ENCODE data around the gene AFTPH.

AFTPH gene

DNA sequence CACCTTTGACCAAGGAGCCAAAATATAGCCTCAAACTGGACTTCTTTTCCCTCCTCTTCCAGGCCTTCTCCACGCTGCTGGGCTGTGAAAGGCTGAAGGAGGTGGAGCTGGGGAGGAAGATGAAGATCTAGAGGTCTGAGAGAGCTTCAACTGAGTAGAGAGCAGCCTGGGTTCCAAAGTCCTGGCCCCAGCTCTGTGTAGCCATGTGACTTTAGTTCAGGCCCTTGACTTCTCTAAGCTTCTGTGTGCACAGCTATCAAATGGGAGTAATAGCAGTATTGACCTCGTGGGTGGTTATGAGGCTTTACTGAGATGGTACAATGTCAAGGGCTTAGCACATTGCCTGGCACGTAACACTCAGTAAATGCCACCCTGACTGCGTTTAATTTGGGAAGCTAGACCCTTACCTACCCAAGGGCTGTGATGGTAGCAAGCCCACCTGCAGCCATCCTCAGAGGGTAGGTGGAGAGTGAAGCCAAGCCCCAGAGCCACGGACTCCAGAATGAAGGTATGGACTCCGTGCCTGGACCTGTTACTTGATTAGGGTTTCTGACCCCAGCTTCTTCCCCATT is 91.2 kb downstream of the AFTPH start:
- DNase-seq = no peak

DNA sequence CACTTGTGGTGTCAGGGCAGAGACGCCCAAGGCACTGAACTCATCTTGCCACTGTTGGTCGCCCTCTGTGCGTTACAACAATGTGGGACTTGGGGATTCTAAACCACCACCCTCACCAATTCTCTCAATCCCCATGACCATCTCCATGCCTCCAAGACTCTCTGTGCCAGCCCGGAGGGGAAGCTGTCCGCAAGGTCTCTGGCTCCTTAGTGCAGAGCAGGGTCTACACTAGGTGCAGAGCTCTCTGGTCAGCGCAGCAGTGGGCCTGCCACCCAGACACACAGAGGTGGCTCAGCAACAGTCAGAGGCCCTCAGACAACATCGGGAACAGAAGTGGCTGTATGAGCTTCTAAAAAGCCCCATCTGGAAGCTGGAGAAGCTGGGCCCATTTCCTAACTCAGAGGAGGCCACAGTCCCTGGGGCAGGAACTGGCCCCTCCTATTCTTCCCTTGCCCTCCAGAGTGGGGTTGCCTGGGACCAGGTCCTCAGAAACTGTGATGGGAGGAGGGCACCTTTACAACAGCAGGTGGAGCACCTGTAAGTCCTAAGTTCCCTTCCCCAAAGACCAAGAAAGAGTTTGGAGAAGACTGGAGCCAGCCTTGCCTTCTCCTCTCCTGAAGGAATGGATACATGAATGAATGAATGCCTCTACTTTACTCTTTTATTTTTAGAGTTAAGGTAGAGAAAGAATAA is 91.9 kb downstream of the AFTPH start:
- DNase-seq = no peak

DNA sequence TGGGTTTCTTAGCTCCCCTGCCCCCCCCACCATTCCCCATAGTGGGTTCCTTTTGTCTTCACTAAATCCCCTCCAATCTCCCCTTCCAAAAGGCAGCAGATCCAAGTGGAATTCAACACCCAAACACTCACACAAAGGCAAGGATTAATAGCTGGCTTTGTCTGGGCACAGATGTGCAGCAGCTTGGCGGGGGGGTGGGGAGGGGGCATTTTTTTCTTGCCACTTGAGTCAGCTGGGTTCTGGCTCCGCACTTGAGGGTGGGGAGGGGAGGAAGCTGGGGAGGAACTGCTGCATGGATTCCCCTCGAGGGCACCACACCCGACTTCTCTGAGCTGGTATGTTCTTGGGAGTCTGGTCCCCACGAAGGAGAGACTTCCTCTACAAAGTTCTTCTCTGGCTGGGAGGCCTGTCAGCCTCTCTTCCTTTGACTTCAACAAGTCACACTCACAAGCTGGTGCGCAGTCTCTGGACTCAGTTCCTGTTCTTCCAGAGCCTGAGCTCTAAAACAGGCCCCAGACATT is 93.6 kb downstream of the AFTPH start:
- DNase-seq = no peak

DNA sequence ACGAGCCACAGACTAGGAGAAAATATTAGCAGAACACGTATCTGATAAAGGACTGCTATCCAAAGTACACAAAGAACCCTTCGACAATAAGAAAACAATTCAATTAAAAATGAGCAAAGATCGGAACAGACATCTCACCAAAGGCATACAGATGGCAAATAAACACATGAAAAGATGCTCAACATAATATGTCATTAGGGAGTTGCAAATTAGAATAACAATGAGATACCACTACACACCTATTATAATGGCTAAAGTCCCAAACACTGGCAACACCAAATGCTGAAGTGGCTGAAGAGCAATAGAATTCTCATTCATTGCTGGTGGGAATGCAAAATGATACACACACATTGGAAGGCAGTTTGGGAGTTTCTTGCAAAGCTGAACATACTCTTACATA is 96.5 kb downstream of the AFTPH start:
- DNase-seq = no peak

DNA sequence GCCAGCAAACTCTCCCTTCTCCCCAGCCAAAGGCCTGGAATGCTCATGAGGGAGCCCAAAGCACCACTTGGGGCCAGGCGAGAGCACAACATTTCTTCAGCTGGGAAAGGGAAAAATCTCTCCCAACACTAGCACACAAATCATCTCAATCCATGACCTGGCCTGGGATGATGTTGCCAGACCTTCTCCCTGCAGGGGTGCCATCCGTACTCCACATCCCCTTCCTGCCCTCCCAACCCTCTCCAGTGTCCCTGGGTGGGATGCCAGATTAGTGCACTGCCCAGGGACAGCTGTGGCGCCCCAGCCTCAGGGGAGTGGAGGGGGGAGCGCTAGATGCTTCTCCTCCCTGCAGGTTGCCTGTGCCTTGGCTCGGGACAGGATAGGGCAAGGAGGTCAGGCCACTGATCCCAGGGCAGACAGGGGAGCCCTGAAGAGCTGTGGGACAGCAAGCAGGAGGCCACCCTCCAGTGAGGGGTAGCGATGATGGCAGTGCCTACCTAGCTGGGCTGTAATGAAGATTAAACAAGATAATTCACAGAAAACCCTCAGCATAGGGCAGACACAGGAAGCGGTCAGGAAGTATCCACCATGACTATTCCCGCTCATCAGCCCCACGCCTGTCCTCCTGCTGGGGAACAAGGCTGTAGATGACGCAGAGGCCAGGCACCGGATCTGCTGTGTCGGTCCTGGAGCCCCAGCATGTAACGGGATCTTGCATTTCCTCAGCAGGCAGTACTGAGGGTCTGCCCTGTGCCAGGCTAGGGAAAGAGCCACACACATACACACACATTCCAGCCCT is 98.5 kb downstream of the AFTPH start:
- no peak for DNase-seq

DNA sequence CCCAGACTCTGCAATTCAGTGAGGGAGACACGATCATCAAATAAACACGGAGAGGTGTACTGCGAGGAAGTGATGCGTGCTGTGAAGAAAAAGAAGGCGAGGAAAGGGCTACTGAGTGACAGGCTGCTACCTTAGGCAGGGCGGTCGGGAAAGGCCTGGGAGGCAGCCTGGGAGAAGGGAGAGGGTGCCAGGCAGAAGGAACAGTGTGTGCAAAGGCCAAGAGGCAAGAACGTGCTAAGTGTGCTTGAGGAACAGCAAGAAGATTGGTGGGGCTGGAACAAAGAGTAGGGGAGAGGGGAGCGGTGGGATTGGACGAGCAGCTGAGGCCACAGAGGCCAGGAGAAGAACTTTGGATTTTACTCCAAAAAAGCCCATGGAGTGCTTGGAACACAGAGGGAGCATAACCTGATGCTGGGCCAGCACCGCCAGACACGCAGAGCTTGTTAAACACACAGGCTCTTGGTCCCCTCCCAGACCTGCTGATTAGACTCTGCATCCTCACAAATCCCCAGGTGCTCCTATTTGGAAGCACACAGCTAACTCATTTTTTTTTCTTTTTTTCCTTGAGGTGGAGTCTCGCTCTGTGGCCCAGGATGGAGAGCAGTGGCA is 99.2 kb downstream of the AFTPH start:
- no peak for DNase-seq

DNA sequence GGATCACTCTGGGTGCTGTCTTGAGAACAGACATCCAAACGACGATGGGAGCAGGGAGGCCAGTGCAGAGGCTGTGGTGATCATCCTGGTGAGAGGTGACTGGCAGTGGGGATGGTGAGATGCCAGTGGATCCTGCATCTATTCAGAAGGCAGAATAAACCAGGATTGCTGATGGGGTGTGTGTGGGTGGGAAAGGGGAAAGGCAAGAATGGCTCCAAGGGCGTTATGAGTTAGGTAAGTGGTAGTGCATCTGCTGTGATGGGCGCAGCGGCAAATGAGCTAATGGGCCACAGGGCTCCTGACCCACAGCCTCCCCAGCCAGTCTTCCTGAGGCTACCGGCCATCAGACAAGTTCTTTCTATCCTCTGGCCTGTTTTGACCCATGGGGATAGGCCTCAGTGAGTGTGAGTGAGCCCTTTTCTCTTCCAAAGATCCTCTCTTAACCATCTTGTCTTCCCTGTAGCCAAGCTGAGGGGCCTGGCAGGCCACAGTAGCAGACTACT is 100.0 kb downstream of the AFTPH start:
- DNase-seq = no peak

DNA sequence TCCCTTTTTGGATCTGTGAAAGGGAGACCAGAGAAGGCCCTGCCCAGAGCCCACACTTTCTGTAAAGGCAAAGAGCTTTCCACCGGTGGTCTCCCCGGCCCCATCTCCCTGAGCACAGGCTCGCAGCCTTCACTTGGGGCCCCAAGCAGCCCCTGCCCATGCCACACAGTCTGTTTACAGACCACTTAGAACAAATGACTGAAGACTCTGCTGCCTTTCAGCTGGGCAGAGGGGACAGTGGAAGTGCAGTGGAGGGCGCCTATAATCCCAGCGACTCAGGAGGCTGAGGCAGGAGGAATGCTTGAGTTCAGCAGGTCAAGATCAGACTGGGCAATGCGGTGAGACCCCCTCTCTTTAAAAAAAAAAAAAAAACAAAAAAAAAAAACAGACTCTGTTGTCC is 100.7 kb downstream of the AFTPH start:
- no peak for DNase-seq

DNA sequence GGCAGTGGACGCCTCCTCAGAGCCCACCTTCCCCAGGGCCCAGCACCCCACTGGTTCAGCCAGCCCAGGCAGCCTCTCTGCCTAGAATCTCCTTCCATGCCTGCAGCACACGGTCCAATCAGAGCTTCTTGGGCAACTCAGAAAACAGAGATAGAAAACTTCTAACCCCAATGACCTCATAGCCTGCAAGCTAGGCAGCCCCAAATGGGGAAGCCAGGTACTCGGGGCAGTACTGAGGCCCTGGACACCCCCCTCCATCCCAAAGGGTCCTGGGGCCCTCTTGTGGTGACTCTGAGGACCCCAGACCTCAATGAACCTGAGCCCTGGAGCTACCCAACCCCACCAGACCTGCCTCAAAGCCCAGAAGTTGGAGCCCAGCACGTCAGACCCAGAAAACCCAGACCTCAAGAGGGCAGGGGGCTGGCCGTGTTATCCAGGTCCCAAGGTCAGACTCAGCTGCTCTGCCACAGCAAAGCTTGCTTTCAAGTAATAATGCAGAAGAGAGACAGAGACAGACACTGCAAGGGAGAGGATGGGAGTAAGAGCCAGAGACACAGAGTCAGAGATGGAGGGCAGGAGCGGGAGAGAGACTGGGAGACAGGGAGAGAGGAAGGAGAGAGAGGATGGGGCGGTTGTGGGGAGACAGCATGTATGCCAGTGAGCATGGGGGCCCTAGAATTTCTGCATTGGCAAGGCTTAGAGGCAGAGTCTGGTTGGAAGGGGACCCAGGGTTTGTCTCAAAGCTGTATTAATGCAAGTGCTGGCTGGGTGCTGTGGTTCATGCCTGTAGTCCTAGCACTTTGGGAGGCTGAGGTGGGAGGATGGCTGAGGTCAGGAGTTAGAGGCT is 101.4 kb downstream of the AFTPH start:
- no peak for DNase-seq

DNA sequence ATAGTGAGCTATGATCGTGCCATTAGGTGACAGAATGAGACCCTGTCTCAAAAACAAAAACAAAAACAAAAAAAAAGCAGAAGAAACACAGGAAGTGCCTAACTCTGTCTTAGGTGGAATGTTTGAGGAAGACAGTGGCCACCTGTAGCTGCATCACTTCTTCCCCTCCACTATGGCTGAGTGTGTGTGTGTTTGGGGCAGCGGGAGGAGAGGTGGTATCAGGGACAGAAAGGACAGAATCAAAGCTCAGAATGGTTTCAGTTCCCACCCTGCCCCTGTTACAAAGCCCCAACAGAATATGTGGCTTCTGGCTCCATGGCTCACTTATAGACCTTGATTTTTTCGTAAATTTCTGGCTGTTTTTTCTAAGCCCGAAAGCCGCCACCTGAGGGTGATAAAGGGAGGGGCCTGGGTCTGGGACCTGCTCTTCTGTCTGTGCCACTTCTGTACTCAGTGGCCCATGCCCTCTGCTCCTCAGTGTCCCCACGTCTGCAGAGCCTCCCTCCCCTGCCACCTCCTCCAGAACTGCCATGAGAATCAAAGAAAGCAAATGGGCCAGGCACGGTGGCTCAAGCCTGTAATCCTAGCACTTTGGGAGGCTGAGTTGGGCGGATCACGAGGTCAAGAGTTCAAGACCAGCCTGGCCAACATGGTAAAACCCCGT is 102.2 kb downstream of the AFTPH start:
- no peak for DNase-seq

DNA sequence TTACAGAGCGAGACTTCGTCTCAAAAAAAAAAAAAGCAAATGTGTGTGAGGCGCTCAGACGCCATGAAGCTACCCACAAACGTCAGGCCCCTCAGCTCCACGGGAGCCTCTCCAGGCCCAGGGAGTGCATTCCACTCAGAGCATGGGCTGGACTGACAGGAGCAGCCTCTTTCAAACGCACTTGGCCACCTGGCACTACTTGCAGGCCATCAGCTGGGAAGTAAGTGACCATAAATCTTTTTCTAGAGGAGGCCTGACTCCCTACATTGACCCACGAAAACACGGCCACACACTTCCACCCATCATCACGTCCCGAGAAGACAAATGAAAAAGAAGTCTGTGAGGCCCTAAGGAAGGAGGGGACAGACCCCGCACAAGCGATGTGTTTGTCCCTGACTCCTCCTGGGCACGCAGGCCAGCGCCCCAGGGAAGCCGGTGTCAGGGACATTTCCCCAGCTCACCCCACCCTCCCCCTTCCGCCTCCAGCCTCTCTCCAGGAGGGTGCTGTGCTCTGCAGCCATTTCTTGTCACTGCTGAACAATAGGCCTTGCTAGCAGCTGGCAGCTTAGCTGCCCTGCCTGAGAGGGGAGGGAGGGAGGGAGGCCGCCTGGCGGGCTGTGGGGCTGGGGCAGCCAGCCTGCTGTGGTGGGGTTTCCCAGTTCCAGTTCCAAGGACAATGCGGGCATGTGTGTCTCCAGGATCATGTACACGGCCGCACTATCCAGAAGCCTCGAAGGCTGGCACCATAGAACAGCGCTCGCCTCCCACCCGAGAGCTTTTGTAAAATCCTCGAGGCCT is 103.0 kb downstream of the AFTPH start:
- no peak for DNase-seq

DNA sequence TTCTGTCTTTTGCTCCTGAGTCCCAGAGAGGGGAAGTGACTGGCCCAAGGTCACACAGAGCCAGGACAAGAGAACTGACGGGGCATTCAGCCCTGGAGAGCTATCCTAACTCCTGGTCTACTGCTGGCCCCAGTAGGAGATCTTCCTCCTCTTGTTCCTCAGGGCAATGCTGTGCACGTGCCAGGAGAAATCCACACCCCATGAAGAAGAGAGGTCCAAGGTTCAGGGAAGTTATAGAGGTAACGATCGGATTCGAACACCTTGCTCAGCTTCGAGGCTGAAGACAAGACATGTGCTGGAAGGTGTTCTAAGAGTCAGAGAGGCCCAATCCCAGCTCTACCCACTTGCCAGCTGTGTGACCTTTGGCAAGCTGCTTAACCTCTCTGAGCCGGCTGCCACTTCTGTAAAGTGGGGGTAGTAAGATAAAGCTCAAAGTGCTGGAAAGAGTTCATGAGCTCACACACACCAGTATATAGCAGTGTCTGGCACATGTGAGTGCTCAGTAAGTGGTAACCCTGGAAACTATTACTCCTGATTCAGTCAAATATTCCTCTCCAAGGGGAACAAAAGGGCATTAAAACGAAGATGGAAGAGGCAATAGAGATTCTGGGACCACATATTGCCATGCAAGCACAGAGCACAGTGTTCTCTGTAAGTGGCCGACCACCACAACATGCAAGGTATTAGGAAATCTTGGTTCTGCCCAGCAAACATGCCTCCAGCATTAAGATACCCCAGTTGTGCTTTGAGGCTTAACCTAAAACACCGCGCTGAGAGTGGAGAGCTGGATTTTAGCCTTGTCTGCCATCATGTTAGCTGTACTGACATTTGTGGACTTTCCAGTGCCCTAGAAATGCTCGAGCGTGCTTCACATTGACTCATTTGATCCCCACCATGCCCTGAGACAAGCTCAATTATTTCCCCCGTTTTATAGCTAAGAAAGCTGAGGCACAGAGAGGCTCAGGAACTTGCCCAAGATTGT is 104.0 kb downstream of the AFTPH start:
- no peak for DNase-seq

DNA sequence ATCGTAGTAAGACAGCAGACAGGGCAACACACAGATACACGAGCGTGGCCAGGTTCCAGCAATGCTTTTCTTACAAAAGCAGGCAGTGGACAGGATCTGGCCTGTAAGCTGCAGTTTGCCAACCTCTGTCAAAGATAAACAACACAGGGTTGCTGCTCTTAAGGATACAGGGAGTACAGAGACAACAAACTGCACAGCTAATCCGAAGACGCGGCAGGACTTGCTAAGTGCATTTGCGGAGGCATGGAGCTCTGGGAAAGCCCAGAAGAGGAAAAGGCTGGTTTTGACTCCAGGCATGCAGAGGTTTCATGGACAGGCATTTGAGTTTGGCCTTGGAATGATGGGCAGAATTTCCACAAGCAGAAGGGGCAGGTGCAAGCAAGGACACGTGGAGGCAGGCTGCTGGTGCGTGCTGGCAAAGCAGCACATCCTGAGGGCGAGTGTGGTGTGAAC is 105.2 kb downstream of the AFTPH start:
- DNase-seq = no peak

DNA sequence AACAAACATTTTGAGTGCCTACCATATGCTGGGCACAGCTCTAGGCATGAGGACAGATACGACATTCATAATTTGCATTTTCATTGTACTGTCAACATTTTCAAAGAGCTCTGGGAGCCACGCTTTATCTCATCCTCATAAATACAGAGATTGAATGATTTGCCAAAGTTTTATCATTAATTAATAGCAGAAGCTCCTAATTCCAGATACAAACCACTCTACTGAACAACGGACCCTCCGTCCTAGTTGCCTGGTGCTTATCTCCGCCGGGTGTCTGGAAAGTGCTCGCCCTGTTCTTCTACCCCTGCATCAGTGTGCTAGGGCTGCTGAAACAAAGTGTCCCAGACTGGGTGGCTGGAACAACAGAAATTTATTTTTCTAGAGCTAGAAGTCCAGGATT is 105.7 kb downstream of the AFTPH start:
- no peak for DNase-seq

DNA sequence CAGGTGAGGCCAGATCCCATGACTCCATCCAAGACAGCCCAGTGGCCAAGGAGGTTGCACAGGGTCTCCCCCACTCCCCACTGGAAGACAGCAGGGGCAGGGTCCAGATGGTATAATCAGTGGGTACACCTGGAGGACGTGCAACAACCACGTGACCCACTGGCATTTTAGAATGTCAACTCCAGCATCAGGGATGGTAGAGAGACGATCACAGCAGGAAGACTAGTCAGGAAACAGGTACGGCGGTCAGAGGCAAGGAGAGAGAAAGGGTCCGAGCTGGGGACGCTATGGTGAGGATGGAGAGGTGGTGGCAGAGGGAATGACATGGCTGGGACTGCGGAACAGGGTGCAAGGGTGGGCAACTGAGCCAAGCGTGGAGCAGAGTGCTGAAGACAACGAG is 106.6 kb downstream of the AFTPH start:
- DNase-seq = no peak

DNA sequence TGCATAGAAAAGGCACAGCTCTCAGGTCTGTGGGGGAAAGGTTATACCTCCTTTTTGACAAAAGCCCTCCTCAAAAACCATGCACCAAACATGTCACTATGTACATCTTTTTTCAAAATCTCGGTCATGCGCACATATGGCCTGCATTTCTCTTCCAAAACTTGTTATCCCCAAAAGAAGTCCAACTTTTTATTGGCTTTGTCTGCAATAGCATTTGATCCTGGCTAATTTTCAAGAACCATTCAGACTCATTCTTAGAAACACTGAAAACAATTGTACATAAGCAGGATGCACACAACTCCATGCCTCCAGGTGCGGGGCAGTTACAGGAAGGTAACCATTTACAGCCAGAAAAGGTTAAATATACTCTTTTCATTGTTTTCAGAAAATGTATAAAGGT is 107.6 kb downstream of the AFTPH start:
- no peak for DNase-seq

DNA sequence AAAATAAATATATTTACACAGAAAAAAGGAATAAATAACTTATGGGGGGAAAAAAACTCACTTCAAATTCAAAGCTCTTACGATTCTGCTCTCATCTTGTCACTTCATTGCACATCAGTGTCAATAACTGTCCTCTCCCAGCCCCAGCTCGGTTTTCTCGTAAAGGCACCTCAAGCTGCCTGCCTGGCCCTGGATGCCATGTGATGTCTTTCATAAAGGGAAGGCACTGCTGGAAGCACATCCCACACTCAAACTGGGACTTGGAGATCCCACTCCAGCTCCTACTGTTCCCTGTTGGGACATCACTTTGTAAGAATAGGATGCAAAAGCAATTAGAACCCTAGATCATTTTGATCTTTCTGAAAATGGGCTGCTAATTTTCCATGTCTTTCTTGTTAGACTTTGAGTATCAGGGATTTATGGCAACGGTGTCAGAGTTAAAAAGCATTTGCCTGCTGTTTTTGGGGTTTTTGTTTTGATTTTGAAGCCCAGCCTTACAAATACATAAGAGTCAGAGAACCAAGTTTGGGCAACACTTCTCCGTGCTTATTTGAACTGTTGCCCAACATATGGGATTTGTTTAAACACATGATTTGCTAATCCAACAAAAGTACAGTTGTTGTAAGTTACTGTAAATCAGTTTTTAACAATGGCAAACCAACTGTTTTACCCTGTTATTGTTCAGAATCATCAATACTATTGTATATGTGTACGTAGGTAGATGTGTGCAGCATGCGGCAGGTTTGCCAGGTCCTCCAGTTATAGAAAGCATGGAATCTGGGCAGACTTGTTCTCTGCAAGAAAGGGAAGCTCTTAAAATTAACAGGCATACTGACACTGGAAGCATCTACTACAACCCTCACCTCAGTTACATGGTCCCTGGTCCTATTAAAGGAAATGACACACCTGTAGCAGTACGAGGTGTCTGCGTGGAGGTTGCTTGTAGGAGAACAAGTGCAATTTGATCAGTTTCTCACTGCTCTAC is 109.0 kb downstream of the AFTPH start:
- DNase-seq = no peak

Measured in CD4-positive, alpha-beta T cell treated with Interleukin-4 for 1 hour (primary cell).